Fibroblast of lung (primary cell): ENCODE results near the gene NHLH2. TPM values are rescaled to one million over a fixed set of nuclear protein-coding genes. Genes with fewer than 3 reads are reported as not detected.

Experiments used
- DNase-seq, 2 donors: peaks; one replicate each; pipeline versions ENCODE4 v3.0.0 to v3.0.0-alpha.2; 2010; ENCODE audit warnings: low read depth in 2 of 2
- H2AFZ ChIP-seq: 2 replicates; pipeline ENCODE4 v1.5.1; 2012; ENCODE audit warnings: low read length, control low read depth, inconsistent platforms
- H3K27ac ChIP-seq: 2 replicates; pipeline ENCODE4 v1.5.1; 2011; ENCODE audit warnings: low read length, control low read depth; ENCODE audit not compliant: insufficient read depth
- H3K27me3 ChIP-seq: 2 replicates; pipeline ENCODE4 v1.5.1; 2011; ENCODE audit warnings: mild to moderate bottlenecking, low read length; ENCODE audit not compliant: control insufficient read depth, insufficient read depth
- H3K36me3 ChIP-seq: 2 replicates; pipeline ENCODE4 v1.5.1; 2011; ENCODE audit warnings: low read length; ENCODE audit not compliant: control insufficient read depth, insufficient read depth
- H3K4me1 ChIP-seq: 2 replicates; pipeline ENCODE4 v1.5.1; 2011; ENCODE audit warnings: low read length; ENCODE audit not compliant: control insufficient read depth, insufficient read depth; ENCODE audit errors: extremely low read depth
- H3K4me2 ChIP-seq: 2 replicates; pipeline ENCODE4 v1.5.1; 2011; ENCODE audit warnings: low read length, control low read depth; ENCODE audit not compliant: insufficient read depth; ENCODE audit errors: extremely low read depth
- H3K4me3 ChIP-seq, 4 experiments: fragments of 200-600 bp in 1 of 4; sonication (generic) in 1 of 4; replicated peaks in 1 of 4; 2 replicates each; pipeline ENCODE4 v1.5.1; 2011 to 2016; ENCODE audit warnings: low read length in 4 of 4, low read depth in 3 of 4, mild to moderate bottlenecking in 3 of 4, control low read depth in 2 of 4, inconsistent platforms in 1 of 4, mixed read lengths in 1 of 4; ENCODE audit not compliant: insufficient read depth in 1 of 4; ENCODE audit errors: control extremely low read depth in 1 of 4
- H3K79me2 ChIP-seq: 2 replicates; pipeline ENCODE4 v1.5.1; 2012; ENCODE audit warnings: mild to moderate bottlenecking, low read length, inconsistent platforms; ENCODE audit not compliant: control insufficient read depth, insufficient read depth
- H3K9ac ChIP-seq: 2 replicates; pipeline ENCODE4 v1.5.1; 2011; ENCODE audit warnings: mild to moderate bottlenecking, low read length, control low read depth; ENCODE audit not compliant: insufficient read depth
- H3K9me3 ChIP-seq: 2 replicates; pipeline ENCODE4 v1.5.1; 2012; ENCODE audit warnings: low read depth, low read length; ENCODE audit not compliant: control insufficient read depth, insufficient read depth
- H4K20me1 ChIP-seq: 2 replicates; pipeline ENCODE4 v1.5.1; 2011; ENCODE audit warnings: low read length; ENCODE audit not compliant: control insufficient read depth, insufficient read depth; ENCODE audit errors: extremely low read depth
- EZH2 ChIP-seq: IDR thresholded peaks from 2 replicates; pipeline ENCODE4 v1.5.1; 2012; ENCODE audit warnings: low read length, control low read depth, mild to moderate bottlenecking; ENCODE audit errors: missing control alignments
- polyA minus RNA-seq: library from RNA; depleted of rRNA, polyadenylated mRNA; stranded (reverse); fragments of >200 nt; gene quantifications from 2 replicates; pipeline ENCODE4 v1.2.3, GENCODE V29; 2011; ENCODE audit warnings: low replicate concordance
- polyA plus RNA-seq, 2 donors: library from polyadenylated mRNA; depleted of rRNA in 1 of 2; stranded (reverse) in 1 of 2; unstranded in 1 of 2; fragments of >200 nt; gene quantifications; 2 replicates each; pipeline ENCODE4 v1.2.1, GENCODE V29; 2011 to 2012; ENCODE audit warnings: missing spikeins in 1 of 2
- total RNA-seq: library from RNA; depleted of rRNA; stranded (reverse); fragments of >200 nt; gene quantifications from 2 replicates; pipeline ENCODE4 v1.2.1, GENCODE V29; 2014
- TF ChIP-seq, protein P1 (sequence below), 2 donors: IDR thresholded peaks in 1 of 2; conservative IDR thresholded peaks in 1 of 2; 1 replicate in 1 of 2; 2 replicates in 1 of 2; pipeline ENCODE4 v1.5.1; 2011 to 2012; ENCODE audit warnings: low read length in 2 of 2, control low read depth in 1 of 2, inconsistent platforms in 1 of 2, low read depth in 1 of 2, mild to moderate bottlenecking in 1 of 2

The NHLH2 gene
- total RNA-seq: not detected in 2 replicates
- not detected in 2 replicates for polyA plus RNA-seq
- not detected in 2 replicates for polyA plus RNA-seq (2012)
- not detected in 2 replicates for polyA minus RNA-seq

DNA sequence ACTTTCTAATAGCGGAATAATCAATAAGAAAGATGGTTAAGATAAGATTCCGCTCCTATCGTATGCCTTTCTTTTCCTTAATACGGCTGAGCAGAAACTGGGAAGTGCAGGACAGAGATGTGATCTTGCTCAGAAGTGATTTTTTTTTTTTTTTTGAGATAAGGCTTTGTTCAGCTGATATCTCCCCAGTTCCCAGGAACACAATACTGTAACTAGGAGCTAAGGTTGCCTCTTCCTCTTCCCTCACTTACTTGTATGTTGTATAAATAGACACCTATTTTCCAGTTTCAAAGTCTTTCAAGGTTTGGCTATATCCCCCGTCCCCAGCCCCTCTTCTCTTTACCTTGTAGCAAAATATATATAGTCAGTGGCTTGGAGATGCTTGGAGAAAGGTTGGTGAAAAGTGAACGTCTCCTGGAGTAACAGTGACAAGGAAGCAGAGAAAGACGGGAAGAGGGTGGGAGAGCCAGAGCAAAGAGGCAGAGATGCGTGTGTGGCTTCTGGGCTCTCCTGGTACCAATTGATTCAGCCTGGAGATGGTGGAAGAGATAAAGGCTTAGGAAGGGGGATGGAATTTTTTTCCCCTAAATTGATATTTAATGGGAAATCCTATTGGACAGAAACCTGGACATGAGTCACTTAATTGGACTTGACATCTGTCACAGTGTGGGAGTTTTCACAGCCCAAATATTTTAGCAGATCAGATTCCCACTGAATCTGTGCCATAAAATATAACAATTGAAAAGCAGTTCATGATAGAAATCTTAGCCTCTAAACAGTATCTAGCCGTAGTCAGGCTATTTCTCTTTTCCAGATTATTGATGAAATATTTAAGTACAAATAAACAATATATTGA, at the start of gene NHLH2:
Gene NHLH2 (minus strand): TSS at position 522 of the 856 bp plus-strand sequence. CDS start 2,754 bp downstream, outside the sequence.
- no peak for DNase-seq
- Histone ChIP-seq H3K9ac (no peak within 1 kb of the TSS), H3K36me3 (no peaks in the 10 kb centered on the region), H3K9me3 (no peaks in the 10 kb centered on the region), H3K79me2 (no peaks in the 10 kb centered on the region), H2AFZ (no peak within 1 kb of the TSS), H3K27ac (no peak within 1 kb of the TSS), H3K4me2 (no peak within 1 kb of the TSS), H3K4me3 (no peak within 1 kb of the TSS), H3K27me3 (peaks cover 44% of the 10 kb centered on the region), H3K4me1 (peaks cover 4% of the 10 kb centered on the region), H4K20me1 (no peaks in the 10 kb centered on the region)
- TF ChIP-seq EZH2: peak; percentile 57
- TF ChIP-seq, protein P1, sequence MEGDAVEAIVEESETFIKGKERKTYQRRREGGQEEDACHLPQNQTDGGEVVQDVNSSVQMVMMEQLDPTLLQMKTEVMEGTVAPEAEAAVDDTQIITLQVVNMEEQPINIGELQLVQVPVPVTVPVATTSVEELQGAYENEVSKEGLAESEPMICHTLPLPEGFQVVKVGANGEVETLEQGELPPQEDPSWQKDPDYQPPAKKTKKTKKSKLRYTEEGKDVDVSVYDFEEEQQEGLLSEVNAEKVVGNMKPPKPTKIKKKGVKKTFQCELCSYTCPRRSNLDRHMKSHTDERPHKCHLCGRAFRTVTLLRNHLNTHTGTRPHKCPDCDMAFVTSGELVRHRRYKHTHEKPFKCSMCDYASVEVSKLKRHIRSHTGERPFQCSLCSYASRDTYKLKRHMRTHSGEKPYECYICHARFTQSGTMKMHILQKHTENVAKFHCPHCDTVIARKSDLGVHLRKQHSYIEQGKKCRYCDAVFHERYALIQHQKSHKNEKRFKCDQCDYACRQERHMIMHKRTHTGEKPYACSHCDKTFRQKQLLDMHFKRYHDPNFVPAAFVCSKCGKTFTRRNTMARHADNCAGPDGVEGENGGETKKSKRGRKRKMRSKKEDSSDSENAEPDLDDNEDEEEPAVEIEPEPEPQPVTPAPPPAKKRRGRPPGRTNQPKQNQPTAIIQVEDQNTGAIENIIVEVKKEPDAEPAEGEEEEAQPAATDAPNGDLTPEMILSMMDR (conservative IDR thresholded peaks at IDR 0.05 in 1 of 2, IDR thresholded peaks at IDR 0.05 in 1 of 2; ENCODE audit: low read depth in 1 of 2, low read length in 2 of 2): no peak

DNA sequence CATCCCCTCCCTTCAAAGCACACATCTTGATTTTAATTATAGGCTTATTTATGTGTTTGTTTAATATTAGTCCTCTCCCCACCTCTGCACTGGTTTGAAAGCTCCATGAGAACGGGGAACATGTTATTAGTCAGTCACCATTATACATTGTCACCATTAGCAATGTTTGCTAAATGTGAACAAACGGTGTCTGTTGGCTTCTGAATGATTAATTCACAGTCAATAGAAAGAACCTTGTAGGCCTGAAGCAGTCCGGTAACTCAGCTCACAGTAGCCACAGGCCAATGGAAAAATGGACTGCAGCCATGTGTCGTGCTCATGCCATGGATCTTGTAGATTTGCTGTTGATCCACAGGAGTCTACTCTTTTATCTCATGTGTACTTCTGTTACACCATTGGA, 49.7 kb upstream of the NHLH2 start:
- no peak for TF ChIP-seq EZH2
- TF ChIP-seq, protein P1 (conservative IDR thresholded peaks at IDR 0.05 in 1 of 2, IDR thresholded peaks at IDR 0.05 in 1 of 2; ENCODE audit: low read depth in 1 of 2, low read length in 2 of 2): no peak
- H3K27me3 ChIP-seq: no peaks in the 10 kb centered on the region
- no peaks in the 10 kb centered on the region for H3K9me3 ChIP-seq
- H3K4me3 ChIP-seq: no peak overlapping the region
- no peaks in the 10 kb centered on the region for H3K79me2 ChIP-seq
- no peaks in the 10 kb centered on the region for H3K4me1 ChIP-seq
- H3K36me3 ChIP-seq: no peaks in the 10 kb centered on the region
- no peak overlapping the region for H2AFZ ChIP-seq
- H3K4me2 ChIP-seq: no peak overlapping the region
- no peak for DNase-seq
- no peak overlapping the region for H3K27ac ChIP-seq
- H3K9ac ChIP-seq: no peak overlapping the region
- no peaks in the 10 kb centered on the region for H4K20me1 ChIP-seq

DNA sequence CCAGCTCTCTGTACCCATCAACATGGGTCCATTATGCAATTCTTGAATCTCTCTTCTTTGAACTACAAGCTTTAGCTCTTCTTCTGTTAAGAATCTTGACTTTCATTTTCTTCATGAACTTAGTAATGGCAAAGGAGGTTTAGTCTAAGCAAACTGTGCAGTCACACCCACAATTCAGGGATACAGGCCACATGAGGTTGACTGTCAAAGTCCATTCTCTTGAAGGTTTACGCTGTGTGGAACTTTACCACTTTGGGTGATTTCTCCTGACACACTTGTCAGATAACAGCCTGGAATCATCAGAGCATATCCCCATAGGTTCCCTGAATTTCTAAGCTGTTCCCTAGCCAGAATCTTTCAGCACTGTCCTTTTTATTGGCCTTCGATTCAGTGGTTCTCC, 48.0 kb upstream of the NHLH2 start:
- Histone ChIP-seq H3K9me3 (no peaks in the 10 kb centered on the region), H3K36me3 (no peaks in the 10 kb centered on the region), H4K20me1 (no peaks in the 10 kb centered on the region), H3K4me1 (no peaks in the 10 kb centered on the region), H2AFZ (no peak overlapping the region), H3K27ac (no peak overlapping the region), H3K79me2 (no peaks in the 10 kb centered on the region), H3K4me2 (no peak overlapping the region), H3K27me3 (no peaks in the 10 kb centered on the region), H3K9ac (no peak overlapping the region), H3K4me3 (no peak overlapping the region)
- no peak for TF ChIP-seq EZH2
- TF ChIP-seq, protein P1 (conservative IDR thresholded peaks at IDR 0.05 in 1 of 2, IDR thresholded peaks at IDR 0.05 in 1 of 2; ENCODE audit: low read depth in 1 of 2, low read length in 2 of 2): no peak
- DNase-seq: no peak
